Liver (tissue), 9 donors: ENCODE measurements around the gene EML1. TPM values are rescaled to one million over a fixed set of nuclear protein-coding genes. Genes with fewer than 3 reads are reported as not detected.

Experiments used
- DNase-seq: peaks from one replicate; pipeline ENCODE4 v3.0.0-alpha.2; 2017; ENCODE audit warnings: low spot score
- H3K27ac ChIP-seq, 2 donors: one replicate each; pipeline ENCODE4 v1.7.0; 2013; ENCODE audit warnings: inconsistent platforms in 2 of 2, low read length in 2 of 2, control low read depth in 1 of 2, low read depth in 1 of 2, mild to moderate bottlenecking in 1 of 2
- H3K27me3 ChIP-seq, 4 donors: one replicate each; pipeline versions ENCODE4 v1.6.1 to v1.7.0; 2013; ENCODE audit warnings: low read length in 3 of 4, inconsistent platforms in 1 of 4, mild to moderate bottlenecking in 1 of 4, moderate library complexity in 1 of 4; ENCODE audit not compliant: control insufficient read depth in 4 of 4, insufficient read depth in 4 of 4
- H3K36me3 ChIP-seq, 4 donors: one replicate each; pipeline versions ENCODE4 v1.6.1 to v1.7.0; 2013; ENCODE audit warnings: low read length in 3 of 4, mild to moderate bottlenecking in 3 of 4, low read depth in 1 of 4, moderate library complexity in 1 of 4; ENCODE audit not compliant: control insufficient read depth in 4 of 4, insufficient read depth in 3 of 4
- H3K4me1 ChIP-seq, 4 donors: one replicate each; pipeline versions ENCODE4 v1.6.1 to v1.7.0; 2013; ENCODE audit warnings: low read length in 3 of 4, mild to moderate bottlenecking in 3 of 4, moderate library complexity in 1 of 4; ENCODE audit not compliant: control insufficient read depth in 4 of 4, insufficient read depth in 4 of 4
- H3K4me3 ChIP-seq, 3 donors: one replicate each; pipeline versions ENCODE4 v1.6.1 to v1.7.0; 2013; ENCODE audit warnings: low read length in 3 of 3, control low read depth in 1 of 3, low read depth in 1 of 3, mild to moderate bottlenecking in 1 of 3
- H3K9ac ChIP-seq, 2 donors: one replicate each; pipeline ENCODE4 v1.7.0; 2013; ENCODE audit warnings: low read length in 2 of 2, mild to moderate bottlenecking in 2 of 2, moderate library complexity in 2 of 2, control low read depth in 1 of 2, low read depth in 1 of 2
- H3K9me3 ChIP-seq, 4 donors: one replicate each; pipeline versions ENCODE4 v1.6.1 to v1.7.0; 2013; ENCODE audit warnings: low read length in 3 of 4; ENCODE audit not compliant: control insufficient read depth in 4 of 4
- EGR1 ChIP-seq, 2 donors: IDR thresholded peaks; 2 replicates each; pipeline ENCODE4 v1.6.1; 2016 to 2018; ENCODE audit warnings: antibody characterized with exemption in 2 of 2, low read depth in 2 of 2
- FOXA1 ChIP-seq: IDR thresholded peaks from 2 replicates; pipeline ENCODE4 v1.6.1; 2016; ENCODE audit warnings: antibody characterized with exemption
- FOXA2 ChIP-seq: IDR thresholded peaks from 2 replicates; pipeline ENCODE4 v1.6.1; 2016; ENCODE audit warnings: antibody characterized with exemption
- GABPA ChIP-seq, 2 donors: IDR thresholded peaks in 1 of 2; conservative IDR thresholded peaks in 1 of 2; 2 replicates each; pipeline ENCODE4 v1.6.1; 2016; ENCODE audit warnings: antibody characterized with exemption in 2 of 2, mild to moderate bottlenecking in 1 of 2, moderate library complexity in 1 of 2
- HNF4A ChIP-seq, 2 donors: conservative IDR thresholded peaks; 2 replicates each; pipeline ENCODE4 v1.6.1; 2016; ENCODE audit warnings: antibody characterized with exemption in 2 of 2, mild to moderate bottlenecking in 2 of 2
- HNF4G ChIP-seq: IDR thresholded peaks from 2 replicates; pipeline ENCODE4 v1.6.1; 2016; ENCODE audit warnings: antibody characterized with exemption
- JUND ChIP-seq, 2 donors: IDR thresholded peaks; 2 replicates each; pipeline ENCODE4 v1.6.1; 2016; ENCODE audit warnings: antibody characterized with exemption in 2 of 2
- NR2F2 ChIP-seq: IDR thresholded peaks from 2 replicates; pipeline ENCODE4 v1.6.1; 2016; ENCODE audit warnings: antibody characterized with exemption
- RAD21 ChIP-seq, 2 donors: IDR thresholded peaks; 2 replicates each; pipeline ENCODE4 v1.6.1; 2016; ENCODE audit warnings: antibody characterized with exemption in 2 of 2, mild to moderate bottlenecking in 2 of 2
- RXRA ChIP-seq, 2 donors: IDR thresholded peaks; 2 replicates each; pipeline ENCODE4 v1.6.1; 2017 to 2018; ENCODE audit warnings: antibody characterized with exemption in 2 of 2, mild to moderate bottlenecking in 1 of 2
- SP1 ChIP-seq: IDR thresholded peaks from 2 replicates; pipeline ENCODE4 v1.6.1; 2018; ENCODE audit warnings: antibody characterized with exemption, mild to moderate bottlenecking
- TAF1 ChIP-seq: conservative IDR thresholded peaks from 2 replicates; pipeline ENCODE4 v1.6.1; 2016; ENCODE audit warnings: antibody characterized with exemption, mild to moderate bottlenecking
- YY1 ChIP-seq: IDR thresholded peaks from 2 replicates; pipeline ENCODE4 v1.6.1; 2016; ENCODE audit warnings: antibody characterized with exemption, mild to moderate bottlenecking
- WGBS: extraction: QIAGEN DNeasy Blood & Tissue Kit; methylation state at CpG from one replicate; pipeline ENCODE4 v1.1.7; 2013; 5-methylcytosine and 5-hydroxymethylcytosine counted together
- polyA plus RNA-seq, 2 donors: library from polyadenylated mRNA; stranded (reverse) in 1 of 2; unstranded in 1 of 2; fragments of 200-250 nt in 1 of 2; fragments of >200 nt in 1 of 2; fragmentation: Nextera tagmentation in 1 of 2; extraction: Ambion mirVana in 1 of 2; gene quantifications; one replicate each; pipeline versions ENCODE4 v1.2.1 to v1.2.3, GENCODE V29; 2013 to 2015
- total RNA-seq, 2 donors: library from RNA; depleted of rRNA; stranded (reverse); fragments of >200 nt; gene quantifications; one replicate each; pipeline ENCODE4 v1.2.3, GENCODE V29; 2014
- TF ChIP-seq, protein P1 (sequence below): IDR thresholded peaks from 2 replicates; pipeline ENCODE4 v1.6.1; 2016; ENCODE audit warnings: antibody characterized with exemption
- TF ChIP-seq, protein P2 (sequence below): IDR thresholded peaks from 2 replicates; pipeline ENCODE4 v1.6.1; 2016; ENCODE audit warnings: antibody characterized with exemption, mild to moderate bottlenecking
- TF ChIP-seq, protein P3 (sequence below): fragments of 150-350 bp; IDR thresholded peaks from 2 replicates; pipeline ENCODE4 v1.5.1; 2017; ENCODE audit warnings: improper control_type of control experiment, low read depth, low read length; ENCODE audit not compliant: missing input control
- TF ChIP-seq, protein P4 (sequence below): IDR thresholded peaks from 2 replicates; pipeline ENCODE4 v1.6.1; 2016; ENCODE audit warnings: antibody characterized with exemption
- TF ChIP-seq, protein P5 (sequence below): IDR thresholded peaks from 2 replicates; pipeline ENCODE4 v1.6.1; 2016; ENCODE audit warnings: antibody characterized with exemption
- donor health status: healthy.
- donor health status: healthy.
- donor health status: healthy.
- donor health status: healthy.
- donor health status: healthy.

EML1 gene
- total and polyA plus RNA-seq, 4 donors, result 2.7 to 14.6 (median 4.6) TPM

DNA sequence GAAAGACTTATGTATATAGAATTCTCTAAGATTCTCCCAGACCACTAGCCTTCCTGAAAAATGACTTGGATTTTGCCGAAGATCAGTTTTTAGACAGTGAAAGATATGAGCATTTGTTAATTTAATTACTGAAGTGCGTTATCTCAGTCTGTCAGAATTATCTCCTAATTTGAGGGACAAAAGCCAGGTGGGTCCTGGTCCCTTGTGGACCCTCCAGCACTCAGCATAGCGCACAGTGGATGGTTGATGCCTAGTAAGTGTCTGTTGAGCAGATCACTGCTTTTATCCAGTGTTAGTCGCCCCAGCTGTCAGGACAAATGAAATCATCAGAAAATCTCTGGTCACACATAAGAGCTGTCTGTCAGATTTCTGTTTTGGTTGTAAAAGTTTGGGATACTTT, 80.4 kb downstream of the EML1 start:
- Histone ChIP-seq H3K27ac (no peak overlapping the region), H3K4me3 (no peak overlapping the region), H3K4me1 (no peaks in the 10 kb centered on the region), H3K9me3 (no peaks in the 10 kb centered on the region), H3K27me3 (no peaks in the 10 kb centered on the region), H3K36me3 (no peaks in the 10 kb centered on the region), H3K9ac (no peak overlapping the region)
- no peak for DNase-seq
- 95% methylated on average over 4 of the region's 4 CpGs for WGBS
- TF ChIP-seq RXRA (IDR thresholded peaks at IDR 0.05) (no peak), FOXA1 (no peak), SP1 (no peak), NR2F2 (no peak), EGR1 (IDR thresholded peaks at IDR 0.05; ENCODE audit: low read depth in 2 of 2) (no peak), HNF4A (conservative IDR thresholded peaks at IDR 0.05) (no peak), JUND (IDR thresholded peaks at IDR 0.05) (no peak), FOXA2 (no peak), YY1 (no peak), TAF1 (no peak), GABPA (IDR thresholded peaks at IDR 0.05 in 1 of 2, conservative IDR thresholded peaks at IDR 0.05 in 1 of 2) (no peak), HNF4G (no peak), RAD21 (IDR thresholded peaks at IDR 0.05) (no peak)
- TF ChIP-seq, protein P1, sequence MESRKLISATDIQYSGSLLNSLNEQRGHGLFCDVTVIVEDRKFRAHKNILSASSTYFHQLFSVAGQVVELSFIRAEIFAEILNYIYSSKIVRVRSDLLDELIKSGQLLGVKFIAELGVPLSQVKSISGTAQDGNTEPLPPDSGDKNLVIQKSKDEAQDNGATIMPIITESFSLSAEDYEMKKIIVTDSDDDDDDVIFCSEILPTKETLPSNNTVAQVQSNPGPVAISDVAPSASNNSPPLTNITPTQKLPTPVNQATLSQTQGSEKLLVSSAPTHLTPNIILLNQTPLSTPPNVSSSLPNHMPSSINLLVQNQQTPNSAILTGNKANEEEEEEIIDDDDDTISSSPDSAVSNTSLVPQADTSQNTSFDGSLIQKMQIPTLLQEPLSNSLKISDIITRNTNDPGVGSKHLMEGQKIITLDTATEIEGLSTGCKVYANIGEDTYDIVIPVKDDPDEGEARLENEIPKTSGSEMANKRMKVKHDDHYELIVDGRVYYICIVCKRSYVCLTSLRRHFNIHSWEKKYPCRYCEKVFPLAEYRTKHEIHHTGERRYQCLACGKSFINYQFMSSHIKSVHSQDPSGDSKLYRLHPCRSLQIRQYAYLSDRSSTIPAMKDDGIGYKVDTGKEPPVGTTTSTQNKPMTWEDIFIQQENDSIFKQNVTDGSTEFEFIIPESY, result no peak
- TF ChIP-seq, protein P2, sequence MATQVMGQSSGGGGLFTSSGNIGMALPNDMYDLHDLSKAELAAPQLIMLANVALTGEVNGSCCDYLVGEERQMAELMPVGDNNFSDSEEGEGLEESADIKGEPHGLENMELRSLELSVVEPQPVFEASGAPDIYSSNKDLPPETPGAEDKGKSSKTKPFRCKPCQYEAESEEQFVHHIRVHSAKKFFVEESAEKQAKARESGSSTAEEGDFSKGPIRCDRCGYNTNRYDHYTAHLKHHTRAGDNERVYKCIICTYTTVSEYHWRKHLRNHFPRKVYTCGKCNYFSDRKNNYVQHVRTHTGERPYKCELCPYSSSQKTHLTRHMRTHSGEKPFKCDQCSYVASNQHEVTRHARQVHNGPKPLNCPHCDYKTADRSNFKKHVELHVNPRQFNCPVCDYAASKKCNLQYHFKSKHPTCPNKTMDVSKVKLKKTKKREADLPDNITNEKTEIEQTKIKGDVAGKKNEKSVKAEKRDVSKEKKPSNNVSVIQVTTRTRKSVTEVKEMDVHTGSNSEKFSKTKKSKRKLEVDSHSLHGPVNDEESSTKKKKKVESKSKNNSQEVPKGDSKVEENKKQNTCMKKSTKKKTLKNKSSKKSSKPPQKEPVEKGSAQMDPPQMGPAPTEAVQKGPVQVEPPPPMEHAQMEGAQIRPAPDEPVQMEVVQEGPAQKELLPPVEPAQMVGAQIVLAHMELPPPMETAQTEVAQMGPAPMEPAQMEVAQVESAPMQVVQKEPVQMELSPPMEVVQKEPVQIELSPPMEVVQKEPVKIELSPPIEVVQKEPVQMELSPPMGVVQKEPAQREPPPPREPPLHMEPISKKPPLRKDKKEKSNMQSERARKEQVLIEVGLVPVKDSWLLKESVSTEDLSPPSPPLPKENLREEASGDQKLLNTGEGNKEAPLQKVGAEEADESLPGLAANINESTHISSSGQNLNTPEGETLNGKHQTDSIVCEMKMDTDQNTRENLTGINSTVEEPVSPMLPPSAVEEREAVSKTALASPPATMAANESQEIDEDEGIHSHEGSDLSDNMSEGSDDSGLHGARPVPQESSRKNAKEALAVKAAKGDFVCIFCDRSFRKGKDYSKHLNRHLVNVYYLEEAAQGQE, result no peak
- TF ChIP-seq, protein P3, sequence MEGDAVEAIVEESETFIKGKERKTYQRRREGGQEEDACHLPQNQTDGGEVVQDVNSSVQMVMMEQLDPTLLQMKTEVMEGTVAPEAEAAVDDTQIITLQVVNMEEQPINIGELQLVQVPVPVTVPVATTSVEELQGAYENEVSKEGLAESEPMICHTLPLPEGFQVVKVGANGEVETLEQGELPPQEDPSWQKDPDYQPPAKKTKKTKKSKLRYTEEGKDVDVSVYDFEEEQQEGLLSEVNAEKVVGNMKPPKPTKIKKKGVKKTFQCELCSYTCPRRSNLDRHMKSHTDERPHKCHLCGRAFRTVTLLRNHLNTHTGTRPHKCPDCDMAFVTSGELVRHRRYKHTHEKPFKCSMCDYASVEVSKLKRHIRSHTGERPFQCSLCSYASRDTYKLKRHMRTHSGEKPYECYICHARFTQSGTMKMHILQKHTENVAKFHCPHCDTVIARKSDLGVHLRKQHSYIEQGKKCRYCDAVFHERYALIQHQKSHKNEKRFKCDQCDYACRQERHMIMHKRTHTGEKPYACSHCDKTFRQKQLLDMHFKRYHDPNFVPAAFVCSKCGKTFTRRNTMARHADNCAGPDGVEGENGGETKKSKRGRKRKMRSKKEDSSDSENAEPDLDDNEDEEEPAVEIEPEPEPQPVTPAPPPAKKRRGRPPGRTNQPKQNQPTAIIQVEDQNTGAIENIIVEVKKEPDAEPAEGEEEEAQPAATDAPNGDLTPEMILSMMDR, result no peak
- TF ChIP-seq, protein P4, sequence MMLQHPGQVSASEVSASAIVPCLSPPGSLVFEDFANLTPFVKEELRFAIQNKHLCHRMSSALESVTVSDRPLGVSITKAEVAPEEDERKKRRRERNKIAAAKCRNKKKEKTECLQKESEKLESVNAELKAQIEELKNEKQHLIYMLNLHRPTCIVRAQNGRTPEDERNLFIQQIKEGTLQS, result no peak
- TF ChIP-seq, protein P5, sequence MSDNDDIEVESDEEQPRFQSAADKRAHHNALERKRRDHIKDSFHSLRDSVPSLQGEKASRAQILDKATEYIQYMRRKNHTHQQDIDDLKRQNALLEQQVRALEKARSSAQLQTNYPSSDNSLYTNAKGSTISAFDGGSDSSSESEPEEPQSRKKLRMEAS, result no peak
